ENCODE measurements around the gene BTG2. TPM values are rescaled to one million over a fixed set of nuclear protein-coding genes. Genes with fewer than 3 reads are reported as not detected.

BTG2 gene
- total and polyA plus RNA-seq, 2 experiments from 2014 or later: 6.3 to 9.1 TPM

- DNase-seq (ENCODE audit: low spot score): no peak
- Histone ChIP-seq H2AFZ (no peak overlapping the region), H3K27me3 (ENCODE audit: insufficient read depth) (peaks cover 91% of the 10 kb centered on the region), H3K9me2 (ENCODE audit: insufficient read depth) (no peaks in the 10 kb centered on the region), H3K4me2 (no peak overlapping the region), H4K20me1 (replicated peaks; ENCODE audit: insufficient read depth) (no peaks in the 10 kb centered on the region; the same call in 1 of the 2 replicates), H3K79me2 (replicated peaks; ENCODE audit: insufficient read depth) (no peaks in the 10 kb centered on the region), H3K36me3 (ENCODE audit: insufficient read depth) (no peaks in the 10 kb centered on the region), H3F3A (replicated peaks; ENCODE audit: low read depth) (0 out of 2 replicates have a peak, but pooled peaks cover 3% of the 10 kb centered on the region), H3K4me3 (no peak overlapping the region), H3K27ac (ENCODE audit: low read depth) (no peak overlapping the region), H3K4me1 (ENCODE audit: insufficient read depth) (peaks cover 17% of the 10 kb centered on the region)
- Mint-ChIP-seq H3K9me3 (no peaks in the 10 kb centered on the region), H3K36me3 (ENCODE audit: low read depth) (no peaks in the 10 kb centered on the region), H3K27me3 (ENCODE audit: insufficient read depth, low read depth, poor library complexity) (peaks cover 52% of the 10 kb centered on the region), H3K4me3 (no peak overlapping the region), H3K27ac (no peak overlapping the region), H3K4me1 (peaks cover 33% of the 10 kb centered on the region)
- ATAC-seq: no peak
- no peak for TF ChIP-seq JUNB (IDR thresholded peaks at IDR 0.05; ENCODE audit: unreplicated experiment)
Measured at GRCh38 chr1:203302894-203303293, 2.4 kb upstream of the BTG2 start.

- Histone ChIP-seq H3K27me3 (ENCODE audit: insufficient read depth) (peaks cover 96% of the 10 kb centered on the region), H3K4me3 (peak overlapping the region; percentile 84), H3F3A (replicated peaks; ENCODE audit: low read depth) (0 out of 2 replicates have a peak, but pooled peaks cover 11% of the 10 kb centered on the region), H2AFZ (peak overlapping the region; percentile 97), H3K9me2 (ENCODE audit: insufficient read depth) (no peaks in the 10 kb centered on the region), H4K20me1 (replicated peaks; ENCODE audit: insufficient read depth) (peaks cover 7% of the 10 kb centered on the region; the same call in 1 of the 2 replicates), H3K36me3 (ENCODE audit: insufficient read depth) (no peaks in the 10 kb centered on the region), H3K4me1 (ENCODE audit: insufficient read depth) (peaks cover 28% of the 10 kb centered on the region), H3K27ac (ENCODE audit: low read depth) (no peak overlapping the region), H3K79me2 (replicated peaks; ENCODE audit: insufficient read depth) (no peaks in the 10 kb centered on the region), H3K4me2 (peak overlapping the region; percentile 86)
- no peak for DNase-seq (ENCODE audit: low spot score)
- H3K27me3 Mint-ChIP-seq (ENCODE audit: insufficient read depth, low read depth, poor library complexity): peaks cover 67% of the 10 kb centered on the region
- H3K4me3 Mint-ChIP-seq: peak overlapping the region; percentile 73
- peaks cover 47% of the 10 kb centered on the region for H3K4me1 Mint-ChIP-seq
- no peaks in the 10 kb centered on the region for H3K9me3 Mint-ChIP-seq
- ATAC-seq: no peak
- no peaks in the 10 kb centered on the region; the same call in 1 of the 3 replicates for H3K36me3 Mint-ChIP-seq (ENCODE audit: low read depth)
- no peak overlapping the region for H3K27ac Mint-ChIP-seq
- TF ChIP-seq ZNF114 (CRISPR knock-in tag; IDR thresholded peaks at IDR 0.05) (no peak), JUNB (IDR thresholded peaks at IDR 0.05; ENCODE audit: unreplicated experiment) (no peak), ZNF462 (CRISPR knock-in tag; IDR thresholded peaks at IDR 0.05) (no peak), NANOG (IDR thresholded peaks at IDR 0.05; ENCODE audit: borderline replicate concordance) (no peak), CREB1 (CRISPR knock-in tag; IDR thresholded peaks at IDR 0.05; ENCODE audit: low read depth) (no peak), EZH2phosphoT487 (IDR thresholded peaks at IDR 0.05; ENCODE audit: unreplicated experiment) (no peak), ETS1 (IDR thresholded peaks at IDR 0.05) (no peak)
- TF ChIP-seq, protein P1, sequence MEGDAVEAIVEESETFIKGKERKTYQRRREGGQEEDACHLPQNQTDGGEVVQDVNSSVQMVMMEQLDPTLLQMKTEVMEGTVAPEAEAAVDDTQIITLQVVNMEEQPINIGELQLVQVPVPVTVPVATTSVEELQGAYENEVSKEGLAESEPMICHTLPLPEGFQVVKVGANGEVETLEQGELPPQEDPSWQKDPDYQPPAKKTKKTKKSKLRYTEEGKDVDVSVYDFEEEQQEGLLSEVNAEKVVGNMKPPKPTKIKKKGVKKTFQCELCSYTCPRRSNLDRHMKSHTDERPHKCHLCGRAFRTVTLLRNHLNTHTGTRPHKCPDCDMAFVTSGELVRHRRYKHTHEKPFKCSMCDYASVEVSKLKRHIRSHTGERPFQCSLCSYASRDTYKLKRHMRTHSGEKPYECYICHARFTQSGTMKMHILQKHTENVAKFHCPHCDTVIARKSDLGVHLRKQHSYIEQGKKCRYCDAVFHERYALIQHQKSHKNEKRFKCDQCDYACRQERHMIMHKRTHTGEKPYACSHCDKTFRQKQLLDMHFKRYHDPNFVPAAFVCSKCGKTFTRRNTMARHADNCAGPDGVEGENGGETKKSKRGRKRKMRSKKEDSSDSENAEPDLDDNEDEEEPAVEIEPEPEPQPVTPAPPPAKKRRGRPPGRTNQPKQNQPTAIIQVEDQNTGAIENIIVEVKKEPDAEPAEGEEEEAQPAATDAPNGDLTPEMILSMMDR (conservative IDR thresholded peaks at IDR 0.05; ENCODE audit: low read depth in 2 of 2): no peak
Measured at GRCh38 chr1:203304391-203304918, 864 bp upstream of the BTG2 start.
